ENCODE results near the gene IL31RA.

IL31RA gene

GRCh38 chr5:55966284-55966683, 115.1 kb downstream of the IL31RA start:
- H3K4me3 ChIP-seq (ENCODE audit: low read length, poor library complexity, severe bottlenecking) = no peak overlapping the region
- H2AFZ ChIP-seq (ENCODE audit: low read length) = no peak overlapping the region
- no peaks in the 10 kb centered on the region for H3K9me3 ChIP-seq (ENCODE audit: insufficient read depth, low read depth, low read length)
- H3K27me3 ChIP-seq (ENCODE audit: insufficient read depth, low read length, poor library complexity, severe bottlenecking) = no peaks in the 10 kb centered on the region
- no peaks in the 10 kb centered on the region; the same call in 1 of the 2 replicates for H3K36me3 ChIP-seq (ENCODE audit: insufficient read depth, low read length)
- no peaks in the 10 kb centered on the region for H3K79me2 ChIP-seq (ENCODE audit: insufficient read depth, low read length)
- no peaks in the 10 kb centered on the region for H4K20me1 ChIP-seq (ENCODE audit: insufficient read depth, low read length, poor library complexity, severe bottlenecking)
- no peak overlapping the region for H3K9ac ChIP-seq (ENCODE audit: low read depth, low read length, poor library complexity, severe bottlenecking)
- H3K4me1 ChIP-seq (ENCODE audit: insufficient read depth, low read length, poor library complexity, severe bottlenecking) = no peaks in the 10 kb centered on the region
- H3K4me2 ChIP-seq (ENCODE audit: low read depth, low read length, poor library complexity, severe bottlenecking) = no peak overlapping the region
- no peaks in the 10 kb centered on the region for H3K9me2 ChIP-seq (replicated peaks; ENCODE audit: low read depth, low read length)
- no peak for TF ChIP-seq EZH2phosphoT487 (IDR thresholded peaks at IDR 0.05; ENCODE audit: borderline replicate concordance)
- no peaks in the 10 kb centered on the region for H3F3A ChIP-seq (ENCODE audit: low read depth)

- H3K27me3 ChIP-seq (ENCODE audit: insufficient read depth, low read length, poor library complexity, severe bottlenecking) = no peaks in the 10 kb centered on the region
- H3K79me2 ChIP-seq (ENCODE audit: insufficient read depth, low read length) = no peaks in the 10 kb centered on the region
- H3K4me3 ChIP-seq (ENCODE audit: low read length, poor library complexity, severe bottlenecking) = no peak overlapping the region
- no peaks in the 10 kb centered on the region for H3K4me1 ChIP-seq (ENCODE audit: insufficient read depth, low read length, poor library complexity, severe bottlenecking)
- H3K9me3 ChIP-seq (ENCODE audit: insufficient read depth, low read depth, low read length) = no peaks in the 10 kb centered on the region
- H3F3A ChIP-seq (ENCODE audit: low read depth) = no peaks in the 10 kb centered on the region
- no peaks in the 10 kb centered on the region for H4K20me1 ChIP-seq (ENCODE audit: insufficient read depth, low read length, poor library complexity, severe bottlenecking)
- TF ChIP-seq EZH2phosphoT487 (IDR thresholded peaks at IDR 0.05; ENCODE audit: borderline replicate concordance) (no peak), CTCF (conservative IDR thresholded peaks at IDR 0.05; ENCODE audit: low read length) (no peak)
- H3K36me3 ChIP-seq (ENCODE audit: insufficient read depth, low read length) = peaks cover 4% of the 10 kb centered on the region; the same call in 1 of the 2 replicates
- H3K9ac ChIP-seq (ENCODE audit: low read depth, low read length, poor library complexity, severe bottlenecking) = no peak overlapping the region
- no peak overlapping the region for H3K4me2 ChIP-seq (ENCODE audit: low read depth, low read length, poor library complexity, severe bottlenecking)
- H3K9me2 ChIP-seq (replicated peaks; ENCODE audit: low read depth, low read length) = no peaks in the 10 kb centered on the region
- H2AFZ ChIP-seq (ENCODE audit: low read length) = no peak overlapping the region
Observed at GRCh38 chr5:55969956-55970355, 118.8 kb downstream of the IL31RA start.
